Activated B cell treated with CpG ODN at 0.5 μM for 24 hours (primary cell): ENCODE data around the gene NT5DC1. TPM values are rescaled to one million over a fixed set of nuclear protein-coding genes. Genes with fewer than 3 reads are reported as not detected.

ENCODE experiments used
- ATAC-seq: fragments of 200-7000 bp; cut with Tn5 transposase; one replicate; pipeline ENCODE4 v1.10.0; 2021; ENCODE audit warnings: low read depth, mild to moderate bottlenecking, moderate library complexity
- CTCF ChIA-PET: fragments of 350-600 bp; sonication (Branson Sonifier 250); formaldehyde crosslinking; loops from one replicate; lab custom pipeline; 2021; ENCODE audit warnings: antibody characterized with exemption; lab: Charles Lee
- POLR2A ChIA-PET: fragments of 350-600 bp; sonication (Branson Sonifier 250); formaldehyde crosslinking; loops from one replicate; lab custom pipeline; 2021; ENCODE audit warnings: antibody characterized with exemption; lab: Charles Lee
- DNase-seq: peaks from one replicate; pipeline ENCODE4 v3.0.0; 2022
- H3K27ac Mint-ChIP-seq: one replicate; pipeline ENCODE4 v1.8.0; 2020; ENCODE audit warnings: mixed read lengths
- H3K27me3 Mint-ChIP-seq: one replicate; pipeline ENCODE4 v1.8.0; 2021; ENCODE audit warnings: mixed read lengths
- H3K36me3 Mint-ChIP-seq: one replicate; pipeline ENCODE4 v1.8.0; 2021; ENCODE audit warnings: low read depth, mixed read lengths
- H3K4me1 Mint-ChIP-seq: one replicate; pipeline ENCODE4 v1.8.0; 2021; ENCODE audit warnings: mixed read lengths
- H3K4me3 Mint-ChIP-seq: one replicate; pipeline ENCODE4 v1.8.0; 2020; ENCODE audit warnings: mild to moderate bottlenecking, mixed read lengths
- H3K9me3 Mint-ChIP-seq: one replicate; pipeline ENCODE4 v1.8.0; 2020; ENCODE audit warnings: mixed read lengths
- intact Hi-C: fragments of 100-400 bp; cut with micrococcal nuclease; formaldehyde crosslinking; loops from one replicate; pipeline ENCODE4 v1.15.1; 2024
- total RNA-seq: library from RNA; stranded (reverse); gene quantifications from 2 replicates; pipeline ENCODE4 v1.2.3, GENCODE V29; 2022
- TF ChIP-seq, protein P1 (sequence below): fragments of 200-600 bp; IDR thresholded peaks from one replicate; pipeline ENCODE4 v1.8.0; 2022; ENCODE audit warnings: antibody characterized with exemption, mild to moderate bottlenecking

NT5DC1 gene
- total RNA-seq, 1 donor from 2014 or later, result 59.9 TPM

DNA sequence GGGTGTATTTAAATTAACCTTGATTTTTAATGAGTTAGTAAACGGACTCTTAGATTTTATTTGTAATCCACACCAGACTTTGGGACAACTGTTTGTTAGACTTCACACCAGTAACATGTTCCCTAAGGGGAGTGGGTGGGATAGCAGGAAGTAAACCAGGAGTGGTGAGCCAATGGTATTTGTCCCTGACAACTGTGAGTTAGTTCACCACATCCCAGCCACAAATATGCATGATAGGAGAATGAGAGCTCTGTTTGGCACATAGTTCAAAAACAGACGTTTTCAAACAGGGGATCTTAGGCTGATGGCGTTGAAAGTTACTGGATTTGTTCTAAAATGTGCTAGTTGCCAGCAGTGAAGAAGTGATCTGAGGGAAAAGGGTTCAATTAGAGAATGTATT is 44.0 kb downstream of the NT5DC1 start:
- no peaks in the 10 kb centered on the region for H3K4me1 Mint-ChIP-seq
- H3K27me3 Mint-ChIP-seq, result no peaks in the 10 kb centered on the region
- no peak for DNase-seq
- TF ChIP-seq, protein P1, sequence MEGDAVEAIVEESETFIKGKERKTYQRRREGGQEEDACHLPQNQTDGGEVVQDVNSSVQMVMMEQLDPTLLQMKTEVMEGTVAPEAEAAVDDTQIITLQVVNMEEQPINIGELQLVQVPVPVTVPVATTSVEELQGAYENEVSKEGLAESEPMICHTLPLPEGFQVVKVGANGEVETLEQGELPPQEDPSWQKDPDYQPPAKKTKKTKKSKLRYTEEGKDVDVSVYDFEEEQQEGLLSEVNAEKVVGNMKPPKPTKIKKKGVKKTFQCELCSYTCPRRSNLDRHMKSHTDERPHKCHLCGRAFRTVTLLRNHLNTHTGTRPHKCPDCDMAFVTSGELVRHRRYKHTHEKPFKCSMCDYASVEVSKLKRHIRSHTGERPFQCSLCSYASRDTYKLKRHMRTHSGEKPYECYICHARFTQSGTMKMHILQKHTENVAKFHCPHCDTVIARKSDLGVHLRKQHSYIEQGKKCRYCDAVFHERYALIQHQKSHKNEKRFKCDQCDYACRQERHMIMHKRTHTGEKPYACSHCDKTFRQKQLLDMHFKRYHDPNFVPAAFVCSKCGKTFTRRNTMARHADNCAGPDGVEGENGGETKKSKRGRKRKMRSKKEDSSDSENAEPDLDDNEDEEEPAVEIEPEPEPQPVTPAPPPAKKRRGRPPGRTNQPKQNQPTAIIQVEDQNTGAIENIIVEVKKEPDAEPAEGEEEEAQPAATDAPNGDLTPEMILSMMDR, result no peak
- H3K36me3 Mint-ChIP-seq, result peaks cover 16% of the 10 kb centered on the region
- ChIA-PET CTCF (no interaction called here), POLR2A (no interaction called here)
- intact Hi-C loops, result no loop called here
- H3K27ac Mint-ChIP-seq, result no peak overlapping the region
- H3K9me3 Mint-ChIP-seq, result no peaks in the 10 kb centered on the region
- no peak overlapping the region for H3K4me3 Mint-ChIP-seq
- ATAC-seq, result no peak

DNA sequence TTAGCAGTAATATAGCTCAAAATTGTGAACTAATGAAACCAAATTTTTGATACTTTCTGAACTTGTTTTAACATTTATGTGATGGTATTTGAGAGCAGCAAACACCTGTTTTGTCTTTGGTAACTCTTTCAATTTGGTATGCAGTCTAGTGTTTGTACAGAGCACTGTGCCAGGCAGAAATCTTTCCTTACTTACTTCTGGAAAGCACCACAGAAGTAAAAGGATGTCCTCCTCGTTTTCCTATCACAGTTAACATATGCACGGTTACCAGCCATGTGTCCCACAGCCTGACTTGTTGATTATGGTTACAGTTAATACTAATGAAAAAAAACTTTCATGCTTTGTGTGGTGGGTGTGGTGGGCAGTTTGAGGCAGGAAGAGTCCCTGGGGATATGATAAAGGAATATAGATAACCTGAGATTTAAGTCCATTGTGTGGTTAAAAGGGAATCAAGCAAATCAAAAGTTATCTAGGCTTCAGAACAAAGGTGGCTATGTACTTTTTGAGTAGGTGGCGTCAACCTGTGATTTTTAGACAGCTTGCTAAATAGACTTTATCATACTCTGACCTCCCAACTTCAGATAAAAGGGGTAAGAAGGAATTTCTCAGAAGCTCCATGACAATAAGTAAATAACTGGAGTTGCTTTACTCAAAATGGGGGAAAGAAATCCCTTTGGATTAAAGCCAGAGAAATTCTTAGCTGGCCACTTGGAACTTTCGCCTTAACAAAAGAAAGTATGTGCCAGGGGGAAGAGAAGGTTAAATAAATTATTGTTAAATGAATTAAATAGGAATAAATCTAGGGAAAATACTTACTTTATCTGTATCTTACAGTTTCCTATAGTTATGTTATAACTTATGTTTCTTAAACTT is 45.4 kb downstream of the NT5DC1 start:
- H3K27ac Mint-ChIP-seq, result no peak overlapping the region
- no peaks in the 10 kb centered on the region for H3K9me3 Mint-ChIP-seq
- ChIA-PET POLR2A (interaction anchor here (0.6 kb wide), 1 partner anchor 17 kb away, joined by 5 read pairs; no protein-coding TSS in a partner anchor), CTCF (no interaction called here)
- TF ChIP-seq, protein P1, result no peak
- H3K4me3 Mint-ChIP-seq, result no peak overlapping the region
- ATAC-seq, result no peak
- peaks cover 10% of the 10 kb centered on the region for H3K36me3 Mint-ChIP-seq
- H3K27me3 Mint-ChIP-seq, result no peaks in the 10 kb centered on the region
- DNase-seq, result no peak
- no peaks in the 10 kb centered on the region for H3K4me1 Mint-ChIP-seq
- intact Hi-C loops, result no loop called here

DNA sequence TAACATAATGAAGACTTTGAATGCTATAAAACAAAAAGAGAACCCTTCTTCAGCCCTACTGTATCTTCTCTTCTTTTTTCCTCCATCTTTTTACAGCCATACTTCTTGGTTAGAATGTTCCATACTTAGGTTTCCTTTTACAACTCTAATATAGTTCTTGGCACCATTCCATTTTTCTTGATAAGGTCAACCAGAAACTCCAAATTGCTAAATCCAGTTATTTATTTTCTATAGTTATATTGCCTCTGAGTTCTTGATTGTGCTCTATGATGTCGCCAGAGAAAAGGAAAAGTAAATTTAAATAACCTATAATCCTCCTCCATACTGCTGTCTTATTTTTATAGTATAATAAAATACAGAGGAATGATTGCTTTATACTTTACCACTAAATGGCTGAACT is 52.0 kb downstream of the NT5DC1 start:
- POLR2A ChIA-PET, result no interaction called here
- Mint-ChIP-seq H3K27me3 (no peaks in the 10 kb centered on the region), H3K36me3 (peaks cover 12% of the 10 kb centered on the region), H3K27ac (no peak overlapping the region), H3K4me3 (no peak overlapping the region), H3K4me1 (peaks cover 5% of the 10 kb centered on the region), H3K9me3 (no peaks in the 10 kb centered on the region)
- no peak for DNase-seq
- intact Hi-C loops, result no loop called here
- TF ChIP-seq, protein P1, result no peak
- no peak for ATAC-seq
- CTCF ChIA-PET, result no interaction called here

DNA sequence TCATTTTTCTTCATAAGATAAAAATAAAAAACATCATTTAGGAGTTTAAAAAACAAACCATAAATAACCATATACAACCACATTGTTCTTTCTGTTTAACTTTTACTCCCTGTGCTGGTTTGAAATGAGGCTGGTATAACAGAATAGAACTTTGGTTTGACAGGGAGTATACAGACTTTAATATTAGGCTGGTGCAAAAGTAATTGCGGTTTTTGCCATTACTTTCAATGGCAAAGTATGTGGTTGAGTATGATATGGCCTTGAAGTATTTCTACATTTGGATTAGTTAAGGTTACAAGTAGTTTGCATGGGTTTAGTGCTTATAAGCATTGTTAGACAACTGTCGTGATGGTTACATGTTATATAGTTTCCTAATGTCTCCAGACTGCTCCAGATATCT is 54.2 kb downstream of the NT5DC1 start:
- Mint-ChIP-seq H3K27me3 (no peaks in the 10 kb centered on the region), H3K4me1 (peaks cover 6% of the 10 kb centered on the region), H3K27ac (no peak overlapping the region), H3K4me3 (no peak overlapping the region), H3K9me3 (no peaks in the 10 kb centered on the region), H3K36me3 (peaks cover 16% of the 10 kb centered on the region)
- no peak for ATAC-seq
- TF ChIP-seq, protein P1, result no peak
- DNase-seq, result no peak
- POLR2A ChIA-PET, result no interaction called here
- intact Hi-C loops, result no loop called here
- CTCF ChIA-PET, result no interaction called here

DNA sequence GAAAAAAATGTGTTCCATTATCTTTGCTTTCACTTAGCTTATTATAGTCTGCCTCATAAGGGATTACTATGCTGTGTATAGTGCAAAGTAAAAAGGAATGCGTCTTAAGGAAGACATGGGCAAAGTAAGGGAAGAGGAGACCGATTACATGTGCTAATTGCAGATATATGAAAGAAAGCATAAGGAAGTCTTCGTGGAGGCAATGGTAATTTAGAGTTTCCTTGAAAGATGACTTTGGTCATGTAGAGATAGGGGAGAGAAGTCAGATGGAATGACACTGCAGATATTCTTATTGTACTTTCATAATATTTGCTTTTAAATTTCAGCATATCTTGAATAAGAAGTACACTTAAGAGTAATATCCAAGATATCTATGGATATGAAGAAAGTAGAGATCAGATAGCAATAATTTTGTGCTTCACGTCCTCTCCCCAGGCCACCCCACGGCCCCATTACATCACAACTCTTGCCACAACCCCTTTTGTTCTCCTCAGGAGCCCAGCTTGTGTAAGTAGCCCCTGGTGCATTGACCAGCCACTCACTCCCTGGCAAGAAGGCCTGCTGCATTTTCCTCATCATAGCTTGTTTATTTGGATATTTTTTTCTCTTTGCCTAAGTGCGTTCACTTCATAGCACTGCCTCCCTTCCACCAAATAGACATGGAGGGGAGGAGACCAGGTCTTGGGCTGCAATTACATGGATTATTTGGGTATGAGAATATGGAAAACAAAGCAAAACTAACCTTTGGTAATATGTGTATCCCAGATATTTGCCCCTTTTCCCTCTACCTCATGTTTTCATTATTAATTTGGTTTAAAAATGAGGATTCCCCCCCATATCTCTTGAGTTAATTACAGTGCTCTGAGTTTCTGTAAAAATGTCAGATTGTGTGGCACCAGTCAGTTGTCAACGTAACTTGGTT is 56.0 kb downstream of the NT5DC1 start:
- TF ChIP-seq, protein P1, result no peak
- POLR2A ChIA-PET, result no interaction called here
- ATAC-seq (no peak), DNase-seq (no peak)
- Mint-ChIP-seq H3K4me3 (no peak overlapping the region), H3K27me3 (no peaks in the 10 kb centered on the region), H3K4me1 (peaks cover 12% of the 10 kb centered on the region), H3K36me3 (peaks cover 17% of the 10 kb centered on the region), H3K27ac (no peak overlapping the region), H3K9me3 (peaks cover 4% of the 10 kb centered on the region)
- CTCF ChIA-PET, result interaction anchor here (1.2 kb wide), 1 partner anchor 20 kb away, joined by 4 read pairs; no protein-coding TSS in a partner anchor
- intact Hi-C loops, result no loop called here
